SW 1271 (cell line): ENCODE data around the gene KLHL29.

Source experiments
- DNase-seq, 2 experiments: peaks; one replicate each; lab custom pipeline; 2025; lab: John Stamatoyannopoulos, UW

Gene KLHL29

GRCh38 chr2:23571085-23571484 lies 186.1 kb downstream of the KLHL29 start:
- no peak for DNase-seq

DNA sequence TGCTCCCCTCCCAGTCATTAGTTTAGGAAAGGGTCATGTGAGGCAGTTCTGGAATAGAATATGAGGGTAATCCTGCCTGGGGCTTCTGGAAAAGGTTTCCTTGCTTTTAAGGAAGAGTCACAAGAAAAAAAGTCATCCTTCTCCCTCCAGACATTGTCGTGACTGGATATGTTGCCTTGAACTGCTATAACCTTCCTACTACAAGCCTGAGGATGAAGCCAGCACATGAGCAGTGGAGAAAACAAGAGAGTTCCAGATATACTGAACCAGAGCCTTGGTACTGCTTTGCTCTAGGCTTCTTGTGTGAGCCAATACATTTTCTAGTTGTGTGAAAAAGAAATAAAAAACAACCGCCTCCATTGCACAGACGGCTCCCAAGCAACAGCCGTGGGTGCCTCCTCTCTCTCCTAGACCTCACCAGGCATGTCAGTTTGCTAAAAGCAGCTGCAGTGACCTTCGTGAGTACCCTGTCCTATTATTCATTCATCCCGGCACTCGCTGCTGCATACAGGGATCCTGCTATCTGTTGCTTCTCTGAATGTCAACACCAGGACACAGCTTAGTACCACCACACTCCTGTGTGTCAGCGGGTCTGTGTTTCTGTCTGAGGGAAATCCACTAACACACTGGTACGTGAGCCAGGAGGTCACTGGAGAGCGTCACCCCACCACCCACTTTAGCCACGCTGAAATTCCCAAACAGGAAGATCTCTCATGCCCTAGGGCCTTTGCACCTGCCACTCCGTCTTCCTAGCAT lies 186.7 kb downstream of the KLHL29 start:
- DNase-seq, result no peak

DNA sequence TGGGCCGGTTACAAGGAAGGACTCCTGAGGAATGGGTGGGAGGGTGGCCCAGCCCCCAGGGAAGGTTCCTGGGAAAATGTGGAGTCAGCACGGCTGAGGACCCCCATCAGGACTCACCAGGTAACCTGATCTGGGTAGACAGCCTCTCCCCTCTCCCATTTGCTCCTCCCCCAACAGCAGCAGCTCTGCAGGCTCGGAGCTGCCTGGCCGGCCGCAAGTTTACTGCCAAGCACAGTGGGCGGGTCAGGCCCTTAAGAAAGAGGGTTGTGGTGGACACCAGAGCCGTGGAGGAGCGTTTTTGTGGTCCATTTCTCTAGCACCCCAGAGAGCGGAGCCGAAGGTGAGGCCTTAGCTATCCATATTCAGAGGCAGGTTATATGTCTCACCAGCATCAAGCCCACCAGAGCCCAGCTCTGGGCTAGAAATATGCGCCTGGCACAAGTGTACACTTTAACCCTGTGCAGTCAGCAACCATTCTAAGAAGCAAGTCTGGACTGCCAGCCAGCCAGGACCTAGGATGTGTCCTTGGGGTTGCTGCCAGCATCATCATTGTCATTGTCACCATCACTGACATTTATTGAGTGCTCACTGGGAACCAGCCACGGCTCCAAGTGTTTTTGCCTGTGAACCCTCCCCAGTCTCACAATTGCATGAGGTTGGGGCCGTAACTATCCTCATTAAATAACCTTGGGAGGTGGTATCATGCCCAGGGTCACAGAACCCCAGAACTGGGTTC lies 190.1 kb downstream of the KLHL29 start:
- DNase-seq, result no peak

- no peak for DNase-seq
These were observed 194.1 kb downstream of the KLHL29 start for GRCh38 chr2:23578964-23579671.

- no peak for DNase-seq
These were observed 194.7 kb downstream of the KLHL29 start for GRCh38 chr2:23579674-23580073.

GRCh38 chr2:23583467-23583866 lies 198.5 kb downstream of the KLHL29 start:
- no peak for DNase-seq

DNA sequence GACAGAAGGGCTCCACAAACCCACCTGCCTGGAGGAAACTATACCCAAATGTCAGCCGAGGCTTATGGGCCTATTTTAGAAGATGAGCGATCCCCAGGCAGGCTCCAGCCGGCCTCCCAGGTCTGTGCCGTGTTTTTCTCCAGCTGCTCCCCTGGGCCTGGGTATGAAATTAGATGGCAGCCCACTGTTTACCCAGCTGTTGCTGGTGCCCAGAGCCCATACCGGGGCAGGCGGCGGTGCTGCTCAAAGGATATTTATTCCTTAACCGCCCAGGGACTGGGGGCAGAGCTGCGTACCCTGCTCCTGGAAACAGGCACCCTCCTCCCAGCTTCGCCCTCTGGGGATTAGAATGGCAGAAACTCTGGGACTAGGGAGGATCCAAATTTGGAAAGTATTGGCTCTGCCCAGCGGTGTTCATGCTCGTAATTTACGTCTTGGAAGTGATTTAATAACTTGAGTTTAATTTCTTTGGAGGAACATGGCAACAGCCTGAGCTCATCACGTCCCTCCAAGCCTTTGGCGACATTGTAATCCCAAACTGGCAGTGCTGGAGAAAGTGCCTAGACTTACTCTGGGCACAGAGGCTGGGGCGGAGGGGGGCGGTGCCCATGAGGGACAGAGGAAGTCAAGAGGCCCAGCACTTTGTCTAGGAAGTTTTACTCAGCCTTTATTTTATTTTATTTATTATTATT lies 199.2 kb downstream of the KLHL29 start:
- no peak for DNase-seq

GRCh38 chr2:23585273-23586170 lies 200.5 kb downstream of the KLHL29 start:
- no peak for DNase-seq

- no peak for DNase-seq
These were observed 201.8 kb downstream of the KLHL29 start for GRCh38 chr2:23586741-23587306.

DNA sequence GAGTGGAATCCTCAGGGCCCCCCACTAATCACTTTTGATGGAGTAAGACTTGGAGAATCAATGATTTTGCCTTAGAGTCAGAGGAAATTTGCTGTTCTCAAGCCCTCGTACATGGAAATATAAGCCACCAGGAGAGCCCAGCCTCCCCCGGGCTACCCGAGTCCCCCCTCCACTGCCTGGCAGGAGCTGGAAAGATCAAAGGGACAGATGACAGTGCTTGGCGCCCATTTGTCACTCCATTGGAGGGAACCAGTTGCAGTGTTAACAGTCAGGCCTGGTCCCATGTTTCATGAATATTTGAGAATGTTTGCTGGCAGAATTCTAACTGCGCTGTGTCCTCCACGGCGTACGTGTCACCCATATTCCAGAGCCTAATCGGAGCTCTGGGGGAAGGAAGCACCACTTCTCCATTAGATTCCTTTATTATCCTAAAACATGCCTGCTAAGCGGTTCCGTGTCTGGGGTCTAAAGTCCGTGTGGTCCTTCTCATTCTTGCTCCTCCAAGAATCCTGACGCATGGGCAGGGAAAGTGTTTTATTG lies 202.4 kb downstream of the KLHL29 start:
- DNase-seq, result no peak

DNA sequence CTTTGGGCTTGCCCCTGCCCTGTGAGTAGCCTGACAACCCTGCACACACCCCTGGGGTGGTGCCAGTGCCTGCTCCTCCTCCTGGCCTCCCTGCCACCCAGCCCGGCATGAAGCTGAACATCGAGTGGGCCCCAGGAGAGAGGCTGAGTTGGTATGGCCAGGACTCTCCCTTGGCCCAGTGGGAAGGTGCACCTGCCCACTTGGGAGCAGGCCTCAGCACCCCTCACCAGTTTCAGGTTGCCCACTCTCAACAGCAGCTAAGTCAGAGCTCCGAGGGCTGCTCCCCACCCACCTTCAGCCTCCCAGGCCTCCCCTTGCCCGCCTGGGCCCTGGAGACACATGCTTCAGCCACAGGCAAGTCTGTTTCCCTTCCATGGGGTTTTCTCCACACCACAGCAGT lies 203.1 kb downstream of the KLHL29 start:
- no peak for DNase-seq

GRCh38 chr2:23588508-23589201 lies 203.7 kb downstream of the KLHL29 start:
- no peak for DNase-seq

- no peak for DNase-seq
These were observed 204.3 kb downstream of the KLHL29 start for GRCh38 chr2:23589220-23589647.

DNA sequence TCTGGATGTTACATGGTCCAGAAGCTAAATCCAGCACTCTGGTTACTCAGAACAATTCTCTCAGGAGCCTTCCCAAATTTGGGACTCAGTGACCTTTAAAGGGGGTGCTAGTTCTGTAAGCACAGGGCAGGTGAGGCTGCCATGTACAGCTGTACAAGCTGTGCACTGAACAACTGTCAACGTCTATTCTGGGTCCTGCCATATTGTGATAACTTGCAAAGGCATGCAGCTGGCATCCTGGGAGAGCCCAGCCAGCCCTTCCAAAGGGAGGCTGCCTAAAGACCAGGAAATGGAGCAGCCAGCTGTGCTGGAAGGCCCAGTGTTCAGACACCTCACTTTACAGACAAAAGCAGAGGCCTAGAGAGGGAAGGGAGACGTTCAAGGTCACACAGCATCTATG lies 204.8 kb downstream of the KLHL29 start:
- no peak for DNase-seq

GRCh38 chr2:23590241-23590869 lies 205.4 kb downstream of the KLHL29 start:
- DNase-seq, result no peak

GRCh38 chr2:23591111-23591510 lies 206.1 kb downstream of the KLHL29 start:
- no peak for DNase-seq

GRCh38 chr2:23592061-23592685 lies 207.2 kb downstream of the KLHL29 start:
- DNase-seq, result no peak

DNA sequence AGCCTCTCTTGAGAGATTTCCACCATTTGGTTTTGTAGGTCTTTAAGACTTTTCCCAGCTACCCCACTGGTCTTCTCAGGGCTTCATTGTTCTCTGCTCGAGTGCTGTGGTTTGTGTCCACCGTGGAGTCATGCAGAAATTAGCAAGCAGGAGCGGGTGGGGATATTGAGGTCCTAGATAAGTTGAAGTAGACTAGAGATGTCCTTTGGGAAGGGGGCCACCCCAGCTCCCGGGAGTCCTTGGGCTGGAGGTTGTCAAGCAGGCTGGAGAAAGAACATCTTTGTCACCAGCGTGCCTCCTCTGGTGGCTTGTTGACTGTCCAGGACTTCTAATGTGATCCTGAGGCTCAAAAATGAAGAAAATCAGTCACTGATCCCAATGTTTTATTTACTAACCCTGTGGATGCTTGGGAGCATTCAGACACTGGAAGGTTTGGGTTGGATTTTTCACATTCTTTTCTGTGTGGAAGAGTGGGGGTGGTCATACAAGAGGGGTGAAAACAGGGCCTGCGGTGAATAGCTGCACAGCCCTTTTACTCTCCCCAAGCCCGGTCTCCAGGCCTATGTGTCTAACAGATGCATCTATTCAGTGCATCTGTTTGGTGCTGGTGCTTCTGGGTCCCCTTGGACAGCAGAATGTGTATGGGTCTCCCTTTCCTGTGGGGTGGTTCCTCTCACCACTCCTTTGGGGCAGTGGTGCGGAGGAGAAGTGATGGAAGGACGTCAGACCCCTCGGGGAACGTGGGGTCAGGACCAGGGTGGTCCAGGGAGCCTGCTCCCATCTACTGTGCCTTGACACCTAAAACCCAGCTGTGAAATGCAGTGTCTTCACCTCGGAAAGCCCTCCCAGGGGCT lies 208.1 kb downstream of the KLHL29 start:
- DNase-seq, result no peak
